Panc1 (cell line): ENCODE data around the gene DDX59.

Experiments
- CTCF ChIP-seq: fragments of 450-650 bp; IDR thresholded peaks from 2 replicates; pipeline ENCODE4 v1.5.1; 2017; ENCODE audit warnings: mild to moderate bottlenecking
- POLR2AphosphoS5 ChIP-seq: IDR thresholded peaks from 2 replicates; pipeline ENCODE4 v1.6.1; 2012; ENCODE audit warnings: mild to moderate bottlenecking, low read depth, low read length, moderate library complexity
- TCF7L2 ChIP-seq: IDR thresholded peaks from 2 replicates; pipeline ENCODE4 v1.6.1; 2011; ENCODE audit warnings: mild to moderate bottlenecking, low read depth, low read length, inconsistent platforms

- TF ChIP-seq CTCF = no peak
- peak; percentile 64 for TF ChIP-seq POLR2AphosphoS5
- 0 out of 2 replicates have a peak, but pooled peaks have one; percentile 10 for TF ChIP-seq TCF7L2
Observed at GRCh38 chr1:200620273-200621131, 49.2 kb downstream of the DDX59 start, which contains the start of gene KIF14.
